ENCODE measurements around the gene SIL1. TPM values are rescaled to one million over a fixed set of nuclear protein-coding genes. Genes with fewer than 3 reads are reported as not detected.

SIL1 gene
- total RNA-seq, 1 experiment from 2014 or later = 114 TPM

DNA sequence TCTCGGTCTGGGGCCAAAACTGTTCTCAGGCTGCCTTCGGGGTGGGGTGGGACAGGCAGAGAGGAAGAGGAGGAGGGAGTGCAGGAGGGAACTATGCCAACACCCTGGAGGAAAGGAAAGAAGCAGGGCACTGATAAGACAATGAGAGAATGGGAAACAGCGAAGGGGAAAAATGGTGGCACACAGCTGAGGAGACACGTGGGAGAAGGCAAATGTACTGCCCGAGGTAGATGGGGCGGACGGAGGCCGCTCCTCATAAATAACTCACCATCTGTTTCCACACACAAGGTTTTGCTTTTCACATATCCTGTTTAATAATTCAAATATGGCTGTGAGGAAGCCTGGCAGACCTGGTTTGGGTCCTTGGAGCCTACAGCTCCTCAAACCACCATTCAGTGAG is 174.9 kb downstream of the SIL1 start:
- TF ChIP-seq, protein P1, sequence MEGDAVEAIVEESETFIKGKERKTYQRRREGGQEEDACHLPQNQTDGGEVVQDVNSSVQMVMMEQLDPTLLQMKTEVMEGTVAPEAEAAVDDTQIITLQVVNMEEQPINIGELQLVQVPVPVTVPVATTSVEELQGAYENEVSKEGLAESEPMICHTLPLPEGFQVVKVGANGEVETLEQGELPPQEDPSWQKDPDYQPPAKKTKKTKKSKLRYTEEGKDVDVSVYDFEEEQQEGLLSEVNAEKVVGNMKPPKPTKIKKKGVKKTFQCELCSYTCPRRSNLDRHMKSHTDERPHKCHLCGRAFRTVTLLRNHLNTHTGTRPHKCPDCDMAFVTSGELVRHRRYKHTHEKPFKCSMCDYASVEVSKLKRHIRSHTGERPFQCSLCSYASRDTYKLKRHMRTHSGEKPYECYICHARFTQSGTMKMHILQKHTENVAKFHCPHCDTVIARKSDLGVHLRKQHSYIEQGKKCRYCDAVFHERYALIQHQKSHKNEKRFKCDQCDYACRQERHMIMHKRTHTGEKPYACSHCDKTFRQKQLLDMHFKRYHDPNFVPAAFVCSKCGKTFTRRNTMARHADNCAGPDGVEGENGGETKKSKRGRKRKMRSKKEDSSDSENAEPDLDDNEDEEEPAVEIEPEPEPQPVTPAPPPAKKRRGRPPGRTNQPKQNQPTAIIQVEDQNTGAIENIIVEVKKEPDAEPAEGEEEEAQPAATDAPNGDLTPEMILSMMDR (IDR thresholded peaks at IDR 0.05; ENCODE audit: unreplicated experiment) = no peak
- Mint-ChIP-seq H3K27ac (ENCODE audit: low read depth, unreplicated experiment) (no peak overlapping the region), H3K36me3 (ENCODE audit: insufficient read depth, unreplicated experiment) (peaks cover 32% of the 10 kb centered on the region), H3K9me3 (ENCODE audit: unreplicated experiment) (no peaks in the 10 kb centered on the region), H3K27me3 (ENCODE audit: insufficient read depth, unreplicated experiment) (no peaks in the 10 kb centered on the region), H3K4me3 (ENCODE audit: unreplicated experiment) (no peak overlapping the region), H3K4me1 (ENCODE audit: insufficient read depth, unreplicated experiment) (peaks cover 7% of the 10 kb centered on the region)
- intact Hi-C loops (cut with micrococcal nuclease) = no loop called here
- ChIA-PET CTCF (interaction anchor here (0.5 to 1.6 kb wide), 7 partner anchors 9 to 987 kb away, joined by 3 to 6 read pairs (median 3); no protein-coding TSS in a partner anchor), POLR2A (interaction anchor here (0.7 kb wide), 2 partner anchors 256 to 298 kb away, joined by 3 read pairs; no protein-coding TSS in a partner anchor)
- no TSS peak for BruUV-seq (replicated peaks)
- no peak for DNase-seq (ENCODE audit: unreplicated experiment)

DNA sequence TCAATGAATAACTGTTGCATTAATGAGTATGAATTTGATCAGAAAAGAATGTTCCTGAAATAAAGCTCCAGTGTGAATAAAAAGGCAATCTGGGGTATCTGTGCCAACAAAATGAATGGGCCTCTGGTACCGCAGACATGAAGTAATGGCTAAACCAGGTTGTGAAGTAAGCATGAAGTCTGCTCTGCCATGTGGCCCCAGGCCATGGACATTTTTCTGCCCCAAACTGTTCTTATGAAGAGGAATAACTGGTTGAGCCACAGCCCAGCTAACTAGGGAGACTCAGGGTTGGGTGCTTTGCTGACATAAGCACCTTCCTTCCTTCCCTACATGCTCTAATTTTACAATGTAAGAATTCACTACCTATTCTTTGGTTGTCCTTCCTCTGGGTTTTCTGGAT is 175.6 kb downstream of the SIL1 start:
- H3K4me3 Mint-ChIP-seq (ENCODE audit: unreplicated experiment) = no peak overlapping the region
- peaks cover under 1% of the 10 kb centered on the region for H3K4me1 Mint-ChIP-seq (ENCODE audit: insufficient read depth, unreplicated experiment)
- H3K9me3 Mint-ChIP-seq (ENCODE audit: unreplicated experiment) = no peaks in the 10 kb centered on the region
- no peak overlapping the region for H3K27ac Mint-ChIP-seq (ENCODE audit: low read depth, unreplicated experiment)
- TF ChIP-seq, protein P1 (IDR thresholded peaks at IDR 0.05; ENCODE audit: unreplicated experiment) = no peak
- no peaks in the 10 kb centered on the region for H3K27me3 Mint-ChIP-seq (ENCODE audit: insufficient read depth, unreplicated experiment)
- intact Hi-C loops (cut with micrococcal nuclease) = no loop called here
- DNase-seq (ENCODE audit: unreplicated experiment) = no peak
- peaks cover 39% of the 10 kb centered on the region for H3K36me3 Mint-ChIP-seq (ENCODE audit: insufficient read depth, unreplicated experiment)
- CTCF ChIA-PET = interaction anchor here (0.7 to 1.6 kb wide), 5 partner anchors 9 to 240 kb away, joined by 3 to 6 read pairs (median 3); no protein-coding TSS in a partner anchor
- POLR2A ChIA-PET = interaction anchor here (0.7 kb wide), 2 partner anchors 255 to 297 kb away, joined by 3 read pairs; no protein-coding TSS in a partner anchor
- no TSS peak for BruUV-seq (replicated peaks)

- TF ChIP-seq, protein P1 (IDR thresholded peaks at IDR 0.05; ENCODE audit: unreplicated experiment) = no peak
- no peak overlapping the region for H3K27ac Mint-ChIP-seq (ENCODE audit: low read depth, unreplicated experiment)
- no TSS peak for BruUV-seq (replicated peaks)
- no peaks in the 10 kb centered on the region for H3K4me1 Mint-ChIP-seq (ENCODE audit: insufficient read depth, unreplicated experiment)
- H3K27me3 Mint-ChIP-seq (ENCODE audit: insufficient read depth, unreplicated experiment) = no peaks in the 10 kb centered on the region
- CTCF ChIA-PET = interaction anchor here (0.7 kb wide), 1 partner anchor 206 kb away, joined by 3 read pairs; no protein-coding TSS in a partner anchor
- H3K9me3 Mint-ChIP-seq (ENCODE audit: unreplicated experiment) = no peaks in the 10 kb centered on the region
- intact Hi-C loops (cut with micrococcal nuclease) = no loop called here
- peaks cover 42% of the 10 kb centered on the region for H3K36me3 Mint-ChIP-seq (ENCODE audit: insufficient read depth, unreplicated experiment)
- POLR2A ChIA-PET = interaction anchor here (0.7 kb wide), 3 partner anchors 43 to 208 kb away, joined by 3 to 4 read pairs (median 3); no protein-coding TSS in a partner anchor
- no peak for DNase-seq (ENCODE audit: unreplicated experiment)
- H3K4me3 Mint-ChIP-seq (ENCODE audit: unreplicated experiment) = no peak overlapping the region
Observed at GRCh38 chr5:139021346-139021745, 176.8 kb downstream of the SIL1 start.

- DNase-seq (ENCODE audit: unreplicated experiment) = no peak
- ChIA-PET CTCF (interaction anchor here (0.6 to 1.2 kb wide), 2 partner anchors 242 to 441 kb away, joined by 3 read pairs; no protein-coding TSS in a partner anchor), POLR2A (no interaction called here)
- H3K4me3 Mint-ChIP-seq (ENCODE audit: unreplicated experiment) = no peak overlapping the region
- H3K9me3 Mint-ChIP-seq (ENCODE audit: unreplicated experiment) = no peaks in the 10 kb centered on the region
- intact Hi-C loops (cut with micrococcal nuclease) = no loop called here
- H3K27ac Mint-ChIP-seq (ENCODE audit: low read depth, unreplicated experiment) = no peak overlapping the region
- H3K4me1 Mint-ChIP-seq (ENCODE audit: insufficient read depth, unreplicated experiment) = peaks cover 8% of the 10 kb centered on the region
- peaks cover 33% of the 10 kb centered on the region for H3K36me3 Mint-ChIP-seq (ENCODE audit: insufficient read depth, unreplicated experiment)
- BruUV-seq (replicated peaks) = no TSS peak
- no peaks in the 10 kb centered on the region for H3K27me3 Mint-ChIP-seq (ENCODE audit: insufficient read depth, unreplicated experiment)
- TF ChIP-seq, protein P1 (IDR thresholded peaks at IDR 0.05; ENCODE audit: unreplicated experiment) = no peak
Observed at GRCh38 chr5:139019880-139020279, 178.3 kb downstream of the SIL1 start.

Measured in MCF 10A (cell line).